ENCODE results near the gene DYNC1H1. TPM values are rescaled to one million over a fixed set of nuclear protein-coding genes. Genes with fewer than 3 reads are reported as not detected.
A peak's percentile ranks its signal among the peaks of the same experiment; 100 is the strongest.

Gene DYNC1H1
- polyA plus RNA-seq, 3 donors = 318 to 347 (median 347) TPM

DNA sequence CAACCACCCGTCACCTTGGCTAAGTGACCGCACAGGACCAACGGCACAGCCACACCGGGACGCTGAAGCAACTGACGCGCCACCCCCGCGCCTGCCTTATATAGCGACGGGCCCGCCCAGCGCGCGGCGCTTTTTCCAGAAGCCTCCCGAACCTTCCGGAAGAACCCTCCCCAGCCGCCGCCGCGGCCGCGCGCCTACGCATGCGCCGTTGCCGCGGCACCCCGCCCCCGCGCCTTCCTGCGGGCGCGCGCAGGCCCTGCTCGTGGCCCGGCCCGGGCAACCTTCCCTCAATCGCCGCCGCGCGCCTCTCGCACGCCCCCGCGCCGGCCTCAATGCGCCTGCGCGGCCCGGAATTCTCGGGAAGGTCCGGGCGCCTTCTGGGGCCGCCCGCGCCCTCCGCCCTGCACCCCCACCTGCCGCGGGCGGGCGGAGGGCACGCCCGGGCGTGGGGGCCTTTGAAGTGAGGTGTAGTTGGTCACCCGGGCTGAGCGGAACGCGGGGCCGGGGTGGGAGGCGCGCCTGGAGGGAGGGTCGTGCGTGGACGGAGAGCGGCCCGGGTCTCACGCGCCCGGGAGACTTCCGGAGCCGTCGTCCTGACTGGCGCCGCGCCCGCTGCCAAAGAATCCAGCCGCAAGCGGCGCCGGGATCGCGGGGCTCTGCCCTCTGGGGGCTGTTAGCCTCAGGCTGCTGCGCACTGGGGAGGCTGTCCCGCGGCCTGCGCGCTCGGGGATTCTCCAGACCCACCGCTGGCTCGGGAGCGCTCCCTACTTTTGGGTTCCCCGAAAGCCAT is 122.8 kb downstream of the DYNC1H1 start, which contains the start of gene HSP90AA1:
TSS of gene HSP90AA1 (minus strand) at position 73 of the 790 bp plus-strand sequence. CDS start 666 bp downstream, outside the sequence.
- DNase-seq = peak; percentile 94

DNA sequence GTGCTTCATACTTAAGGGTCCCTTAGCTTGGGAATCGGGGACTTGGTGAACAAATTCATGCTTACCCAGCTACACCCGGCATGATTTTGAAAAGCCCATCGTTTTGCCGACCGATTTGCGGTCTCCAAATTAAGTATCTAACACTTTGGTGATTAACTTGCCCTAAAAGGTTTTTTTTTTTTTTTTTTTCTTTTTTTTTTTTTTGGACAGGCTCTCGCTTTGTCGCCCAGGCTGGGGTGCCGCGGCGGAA is 123.3 kb downstream of the DYNC1H1 start:
- no peak for DNase-seq

DNA sequence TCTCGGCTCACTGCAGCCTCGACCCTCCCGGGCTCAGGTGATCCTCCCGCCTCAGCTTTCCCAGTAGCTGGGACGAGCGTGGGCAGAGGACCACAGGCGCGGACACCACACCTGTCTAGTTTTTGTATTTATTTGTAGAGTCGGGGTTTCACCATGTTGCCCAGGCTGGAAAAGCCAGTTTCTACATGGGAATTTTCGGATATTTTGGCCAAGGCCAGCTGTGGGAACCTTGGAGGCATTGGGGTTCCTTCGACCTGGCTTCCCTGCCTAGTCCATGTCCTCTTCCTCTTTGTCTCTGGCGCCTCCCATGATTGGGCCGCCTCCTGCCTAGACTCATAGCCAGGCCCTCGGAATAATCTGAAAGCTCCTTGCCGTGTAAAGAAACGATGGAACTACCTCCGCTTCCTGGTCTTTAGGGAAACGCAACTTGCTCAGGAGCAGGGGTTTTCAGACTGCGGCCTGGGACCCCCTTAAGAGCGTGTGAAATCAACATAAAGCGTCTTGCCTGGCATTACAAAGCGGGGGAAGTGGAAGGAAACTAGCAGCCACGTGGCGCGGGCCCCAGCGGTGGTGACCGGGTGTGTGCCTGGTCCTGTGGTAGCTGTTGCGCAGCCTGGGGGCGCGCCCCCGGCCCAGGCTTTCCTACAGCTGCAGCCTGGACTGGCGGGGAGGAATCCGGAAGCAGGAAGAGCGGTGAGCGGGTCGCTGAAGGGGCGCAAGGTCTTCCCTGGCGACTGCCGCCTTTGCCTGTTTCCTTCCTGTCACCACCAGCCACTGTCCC is 123.8 kb downstream of the DYNC1H1 start:
- peak; percentile 54 for DNase-seq

GRCh38 chr14:102089621-102090343 is 125.4 kb downstream of the DYNC1H1 start:
- DNase-seq = no peak

- no peak for DNase-seq
These were observed 126.3 kb downstream of the DYNC1H1 start for GRCh38 chr14:102090713-102091112.

- no peak for DNase-seq
These were observed 128.4 kb downstream of the DYNC1H1 start for GRCh38 chr14:102092806-102093205.

GRCh38 chr14:102094101-102094500 is 129.7 kb downstream of the DYNC1H1 start:
- DNase-seq = no peak

DNA sequence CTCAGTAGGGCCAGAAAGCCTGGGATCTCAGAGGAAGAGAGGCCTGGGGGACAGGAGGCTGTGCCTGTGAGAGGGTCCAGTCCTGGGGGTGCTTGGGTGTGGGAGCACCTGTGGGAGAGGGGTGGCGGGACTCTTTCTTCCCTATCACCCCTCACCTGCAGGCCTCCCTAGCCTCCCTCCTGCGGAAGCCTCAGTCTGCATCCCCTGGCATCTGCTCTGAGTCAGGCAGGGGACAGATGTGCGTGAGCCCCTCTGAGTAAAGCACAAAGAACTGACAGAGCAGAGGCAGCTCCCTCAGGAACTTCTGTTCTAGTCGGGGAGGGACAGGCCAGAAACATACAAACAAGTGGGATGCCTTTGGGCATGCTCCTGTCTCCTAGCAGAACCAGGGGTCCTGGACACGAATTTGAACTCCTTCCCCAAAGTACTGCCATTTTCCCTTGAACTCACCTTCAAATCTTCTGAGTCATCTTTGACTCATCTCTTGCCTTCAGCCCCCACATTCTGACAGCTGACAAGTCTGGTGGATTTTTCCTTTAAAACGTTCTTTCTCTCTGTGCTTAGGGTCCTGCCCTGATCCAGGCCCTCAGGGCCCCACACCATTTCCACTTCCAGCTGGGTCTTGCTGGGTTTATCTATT is 131.0 kb downstream of the DYNC1H1 start:
- DNase-seq = no peak

GRCh38 chr14:102095871-102096568 is 131.6 kb downstream of the DYNC1H1 start:
- no peak for DNase-seq

DNA sequence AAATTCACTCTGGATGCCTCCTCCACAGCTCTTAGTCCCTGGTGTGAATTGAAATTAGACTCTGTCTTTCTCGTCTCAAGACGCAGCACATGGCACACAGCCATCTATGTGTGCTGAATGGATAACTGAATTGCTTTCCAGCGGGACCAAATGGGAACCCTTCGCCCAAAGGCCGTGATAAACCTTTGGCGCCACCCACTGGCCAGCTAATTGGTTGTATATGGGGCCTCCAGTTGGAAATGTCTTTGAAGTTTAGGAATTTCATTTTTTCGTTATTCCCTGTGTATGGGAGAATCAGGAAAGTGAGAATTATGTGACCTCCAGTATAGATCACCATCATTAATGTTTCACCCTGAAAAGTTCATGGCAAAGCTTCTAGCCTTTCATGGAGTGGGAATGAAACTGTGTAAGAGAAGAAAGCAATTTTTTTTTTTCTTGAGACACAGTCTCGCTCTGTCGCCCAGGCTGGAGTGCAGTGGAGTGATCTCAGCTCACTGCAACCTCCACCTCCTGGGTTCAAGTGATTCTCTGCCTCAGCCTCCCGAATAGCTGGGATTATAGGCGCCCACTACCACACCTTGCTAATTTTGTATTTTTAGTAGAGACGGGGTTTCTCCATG is 132.3 kb downstream of the DYNC1H1 start:
- peak; percentile 87 for DNase-seq

DNA sequence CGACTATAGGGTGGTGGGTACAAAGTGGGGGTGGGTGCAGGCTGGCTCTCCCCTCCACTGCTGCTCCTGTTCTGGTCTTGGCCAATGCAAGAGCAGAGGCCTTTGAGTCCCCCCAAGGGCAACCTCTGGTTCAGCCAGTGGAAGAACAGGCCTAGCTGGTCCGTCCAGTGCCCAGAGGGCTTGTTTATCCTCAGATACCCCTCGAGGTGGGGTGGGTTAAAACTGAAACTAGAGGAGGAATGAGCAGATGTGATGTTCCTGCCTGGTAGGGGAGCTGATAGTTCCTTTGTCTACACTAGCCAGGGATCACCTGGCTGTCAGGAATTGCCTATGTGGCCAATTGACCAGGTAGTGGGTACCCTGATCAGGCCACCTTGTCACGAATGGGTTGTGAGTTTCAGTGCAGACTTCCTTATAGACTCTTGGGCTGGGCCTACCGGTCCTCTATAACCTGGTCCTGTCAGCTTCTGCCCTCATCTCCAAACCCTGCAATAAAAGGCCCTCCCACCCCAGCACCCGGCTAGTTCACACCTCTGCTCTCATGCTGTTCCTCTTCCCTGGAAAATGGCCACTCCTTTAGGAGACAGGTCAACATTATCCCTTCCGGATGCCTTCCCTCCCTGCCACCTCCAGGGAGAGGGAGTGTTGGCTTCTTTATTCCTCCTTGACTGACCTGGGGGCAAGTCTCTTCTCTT is 133.2 kb downstream of the DYNC1H1 start:
- DNase-seq = no peak

DNA sequence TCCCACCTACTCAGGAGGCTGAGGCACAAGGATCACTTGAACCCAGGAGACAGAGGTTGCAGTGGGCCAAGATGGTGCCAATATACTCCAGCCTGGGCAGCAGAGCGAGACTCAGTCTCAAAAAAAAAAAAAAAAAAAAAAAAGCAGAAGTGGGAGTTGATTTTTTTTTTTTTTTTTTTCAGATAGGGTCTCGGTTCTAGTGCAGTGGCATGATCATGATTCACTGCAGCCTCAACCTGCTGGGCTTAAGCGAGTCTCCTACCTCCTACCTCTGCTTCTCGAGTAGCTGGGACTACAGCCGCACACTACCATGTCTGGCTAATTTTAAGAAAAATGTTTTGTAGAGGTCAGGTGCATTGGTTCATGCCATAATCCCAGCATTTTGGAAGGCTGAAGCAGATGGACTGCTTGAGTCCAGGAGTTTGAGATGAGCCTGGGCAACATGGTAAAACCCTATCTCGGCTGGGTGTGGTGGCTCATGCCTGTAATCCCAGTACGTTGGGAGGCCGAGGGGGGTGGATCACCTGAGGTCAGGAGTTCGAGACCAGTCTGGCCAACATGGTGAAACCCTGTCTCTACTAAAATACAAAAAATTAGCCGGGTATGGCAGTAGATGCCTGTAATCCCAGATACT is 138.8 kb downstream of the DYNC1H1 start:
- DNase-seq = no peak

DNA sequence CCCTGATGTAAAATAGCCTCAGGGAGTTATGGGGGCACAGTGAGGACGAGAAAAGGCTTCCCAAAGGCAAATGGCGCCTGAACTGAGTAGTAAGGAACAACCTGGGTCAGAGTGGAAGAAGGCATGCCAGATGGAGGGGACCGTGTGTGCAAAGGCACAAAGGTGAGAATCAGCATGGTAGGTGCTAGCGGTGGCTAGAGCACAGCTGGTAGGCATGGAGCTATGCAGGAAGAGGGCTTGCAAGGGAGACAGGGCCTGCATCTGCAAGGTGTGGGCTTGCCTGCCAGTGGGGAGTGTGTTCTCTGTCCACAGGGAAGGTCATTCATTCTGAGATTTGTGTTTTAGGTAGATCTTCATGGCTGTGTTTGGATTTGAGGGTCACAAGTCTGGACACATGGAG is 141.0 kb downstream of the DYNC1H1 start:
- DNase-seq = no peak

Other genes starting within 250 kb of the DYNC1H1 start
- gene PPP2R5C, start 202.9 kb upstream of the DYNC1H1 start, polyA plus RNA-seq (ENCODE audit: insufficient read length in 3 of 3) = 100 to 1,000 TPM in 1 of 3 donors, 10 to 100 TPM in 2; 92.1 to 105 (median 95.3) TPM
- 100 to 1,000 TPM; 572 to 781 (median 778) TPM for gene HSP90AA1, start 122.5 kb downstream of the DYNC1H1 start, polyA plus RNA-seq (ENCODE audit: insufficient read length in 3 of 3)
- 10 to 100 TPM; 27.8 to 35.1 (median 33.4) TPM for gene WDR20, start 175.3 kb downstream of the DYNC1H1 start, polyA plus RNA-seq (ENCODE audit: insufficient read length in 3 of 3)

Measured in renal pelvis (tissue), 4 donors.